ENCODE results near the gene HDGFL2. TPM values are rescaled to one million over a fixed set of nuclear protein-coding genes. Genes with fewer than 3 reads are reported as not detected.
A peak's percentile ranks its signal among the peaks of the same experiment; 100 is the strongest.
"Not testable (repeated sequence)": the region's sequence is repeated elsewhere in the genome, so short reads cannot be mapped to it uniquely, and the experiment has no call there.

Gene HDGFL2
- total RNA-seq, 1 experiment from 2014 or later, result 56.1 TPM

DNA sequence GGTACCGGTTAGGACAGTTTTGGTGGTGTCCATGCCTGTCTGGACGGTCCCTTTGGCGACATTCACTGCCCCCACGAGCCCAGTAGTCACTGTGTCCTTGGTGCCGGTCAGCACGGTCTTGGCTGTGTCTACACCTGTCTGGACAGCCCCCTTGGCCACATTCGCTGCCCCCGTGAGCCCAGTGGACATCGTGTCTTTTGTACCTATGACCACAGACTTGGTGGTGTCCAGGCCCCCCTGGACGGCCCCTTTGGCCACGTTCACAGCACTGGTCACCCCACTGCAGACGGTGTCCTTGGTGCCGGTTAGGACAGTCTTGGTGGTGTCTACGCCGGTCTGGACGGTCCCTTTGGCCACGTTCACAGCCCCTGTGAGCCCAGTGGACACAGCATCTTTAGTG lies 40.0 kb downstream of the HDGFL2 start:
- DNase-seq (ENCODE audit: low spot score), result no peak

DNA sequence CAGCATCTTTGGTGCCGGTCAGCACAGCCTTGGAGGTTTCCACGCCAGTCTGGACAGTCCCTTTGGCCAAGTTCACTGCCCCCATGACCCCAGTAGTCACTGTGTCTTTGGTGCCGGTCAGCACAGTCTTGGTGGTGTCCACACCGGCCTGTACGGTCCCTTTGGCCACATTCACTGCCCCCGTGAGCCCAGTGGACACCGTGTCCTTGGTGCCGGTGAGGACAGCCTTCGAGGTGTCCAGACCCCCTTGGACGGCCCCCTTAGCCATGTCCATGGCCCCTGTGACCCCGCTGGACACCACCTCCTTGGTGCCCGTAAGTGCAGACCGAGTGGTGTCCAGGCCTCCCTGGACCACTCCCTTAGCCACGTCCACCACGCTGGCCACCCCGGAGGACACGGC lies 41.2 kb downstream of the HDGFL2 start:
- no peak for DNase-seq (ENCODE audit: low spot score)

DNA sequence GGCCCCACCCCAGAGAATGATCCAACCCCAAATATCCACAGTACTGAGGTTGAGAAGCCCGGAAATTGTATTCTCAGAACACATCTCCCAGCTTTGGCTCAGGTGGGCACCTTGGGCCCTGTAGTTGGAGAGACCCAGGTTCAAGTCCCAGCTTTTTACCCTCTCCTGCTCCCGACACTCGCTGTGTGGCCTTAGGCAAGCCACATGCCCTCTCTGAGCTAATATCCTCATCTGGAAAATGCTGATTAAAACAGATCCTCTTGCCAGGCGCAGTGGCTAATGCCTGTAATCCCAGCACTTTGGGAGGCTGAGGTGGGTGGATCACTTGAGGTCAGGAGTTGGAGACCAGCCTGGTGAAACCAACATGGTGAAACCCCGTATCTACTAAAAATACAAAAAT lies 43.6 kb downstream of the HDGFL2 start:
- DNase-seq (ENCODE audit: low spot score), result no peak

DNA sequence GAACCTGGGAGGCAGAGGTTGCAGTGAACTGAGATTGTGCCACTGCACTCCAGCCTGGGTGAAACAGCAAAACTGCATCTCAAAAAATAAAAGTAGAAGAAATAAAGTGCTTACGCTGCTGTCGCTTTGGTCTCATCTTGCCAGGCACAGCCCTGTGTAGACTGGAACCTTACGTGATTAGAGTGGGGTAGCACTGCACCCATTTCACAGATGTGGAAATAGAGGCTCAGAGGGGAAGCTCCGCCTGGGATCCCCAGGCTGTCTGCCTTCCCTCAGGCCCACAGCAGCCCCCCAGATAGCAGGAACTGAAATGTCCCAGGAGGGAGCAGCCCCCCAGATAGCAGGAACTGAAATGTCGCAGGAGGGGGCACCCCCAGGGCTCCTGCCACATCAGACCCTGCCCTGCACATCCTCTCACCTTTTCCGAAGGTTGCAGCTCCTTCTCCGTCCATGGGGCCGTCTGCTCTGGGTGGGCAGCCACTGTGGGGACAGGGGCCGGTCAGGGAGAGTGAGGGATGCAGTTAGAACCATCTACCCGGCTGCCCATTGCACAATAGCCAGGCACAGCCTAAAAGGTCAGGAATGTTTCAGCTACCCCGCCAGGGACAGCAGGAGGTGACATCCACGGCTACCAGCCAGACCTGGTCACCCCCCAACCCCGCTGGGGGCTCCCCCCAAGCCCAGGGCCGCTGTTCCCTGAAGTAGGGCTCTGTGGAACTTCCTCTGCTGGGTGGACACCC lies 44.3 kb downstream of the HDGFL2 start:
- DNase-seq (ENCODE audit: low spot score), result no peak

DNA sequence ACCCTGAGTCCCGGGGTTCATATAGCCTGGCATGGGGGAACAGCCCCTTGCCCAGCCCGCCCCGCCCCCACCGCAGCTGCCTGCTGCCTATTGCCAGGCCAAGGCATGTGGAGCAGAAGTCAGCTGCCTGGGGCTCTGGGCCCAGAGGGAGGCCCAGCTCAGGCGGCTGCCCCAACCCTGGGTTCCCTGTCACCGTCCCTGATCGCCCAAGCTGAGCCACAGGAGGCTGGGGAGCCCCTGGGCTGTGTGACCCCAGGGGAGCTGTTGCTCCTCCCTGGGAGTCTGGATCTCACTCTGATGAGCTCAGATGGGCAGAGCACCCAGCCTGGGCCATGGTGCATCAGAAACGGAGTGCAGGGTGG lies 44.8 kb downstream of the HDGFL2 start:
- DNase-seq (ENCODE audit: low spot score), result no peak

DNA sequence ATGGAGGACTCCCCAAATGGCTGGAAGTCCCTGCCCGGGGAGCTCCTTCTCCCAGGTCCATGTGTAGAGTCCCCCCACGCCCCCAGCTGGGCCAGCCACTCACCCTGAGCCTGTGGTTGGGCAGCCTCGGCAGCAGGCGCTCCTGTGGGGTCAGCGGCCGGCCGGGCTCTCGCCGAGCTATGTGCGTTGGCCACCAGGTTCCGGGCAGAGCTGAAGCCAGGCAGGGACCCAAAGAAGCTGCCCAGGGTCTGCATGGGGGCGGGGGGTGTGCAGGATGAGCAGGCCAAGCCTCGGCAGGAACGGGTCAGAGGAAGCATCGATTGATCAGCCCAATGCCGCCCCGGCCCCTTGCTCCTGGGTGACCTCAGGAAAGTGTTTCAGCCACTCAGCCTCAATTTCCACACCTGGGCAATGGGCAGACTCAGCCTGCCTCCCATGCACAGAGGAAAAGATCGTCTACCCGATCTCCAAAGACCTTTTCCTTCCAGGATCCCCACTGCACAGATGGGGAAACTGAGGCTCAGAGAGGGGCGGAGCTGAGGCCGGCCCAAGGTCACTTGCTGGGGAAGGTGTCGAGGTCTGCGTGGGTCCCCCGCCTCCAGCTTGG lies 45.5 kb downstream of the HDGFL2 start:
- DNase-seq (ENCODE audit: low spot score), result no peak

DNA sequence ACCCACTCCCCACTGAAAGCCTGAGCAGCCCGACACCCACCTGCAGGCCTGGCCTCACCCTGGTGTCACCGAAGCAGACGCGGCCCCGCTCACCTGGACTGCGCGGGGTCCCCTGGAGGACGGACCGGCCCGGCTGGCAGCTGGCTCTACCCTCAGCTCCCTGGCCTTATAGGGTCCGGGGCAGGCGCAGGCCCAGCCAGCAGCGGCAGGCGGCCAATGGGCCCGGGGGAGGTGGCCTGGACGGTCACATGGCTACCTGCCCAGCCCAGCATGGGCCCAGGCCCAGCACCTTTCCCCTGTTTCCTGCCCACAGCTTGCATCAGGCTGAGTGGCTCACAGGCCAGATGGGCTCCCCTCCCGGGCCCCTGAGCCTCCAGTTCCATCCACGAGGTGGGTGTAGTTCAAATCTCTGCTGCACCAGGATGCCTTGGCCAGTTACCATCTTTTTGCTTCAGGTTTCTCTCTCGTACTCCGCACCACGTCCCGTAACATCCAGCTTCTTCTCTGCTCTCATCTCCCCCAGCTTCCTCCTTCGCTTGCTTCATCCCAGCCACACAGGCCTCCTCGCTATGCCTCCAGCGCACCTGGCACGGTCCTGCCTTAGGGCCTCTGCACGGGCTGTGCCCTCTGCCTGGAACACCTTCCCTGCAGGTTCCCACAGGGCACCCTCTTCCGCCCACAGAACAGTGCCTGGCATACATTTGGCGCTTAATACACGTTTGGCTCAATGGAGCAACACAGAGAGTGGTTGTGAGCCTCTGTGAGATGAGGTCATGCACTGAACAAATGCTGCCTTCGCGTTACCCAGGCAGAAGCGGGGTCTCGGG lies 46.5 kb downstream of the HDGFL2 start, which contains the start of gene PLIN4:
TSS of gene PLIN4 (minus strand) at position 142 of the 827 bp plus-strand sequence. CDS start 214 bp downstream, outside the sequence.
- peak; percentile 76 for DNase-seq (ENCODE audit: low spot score)

DNA sequence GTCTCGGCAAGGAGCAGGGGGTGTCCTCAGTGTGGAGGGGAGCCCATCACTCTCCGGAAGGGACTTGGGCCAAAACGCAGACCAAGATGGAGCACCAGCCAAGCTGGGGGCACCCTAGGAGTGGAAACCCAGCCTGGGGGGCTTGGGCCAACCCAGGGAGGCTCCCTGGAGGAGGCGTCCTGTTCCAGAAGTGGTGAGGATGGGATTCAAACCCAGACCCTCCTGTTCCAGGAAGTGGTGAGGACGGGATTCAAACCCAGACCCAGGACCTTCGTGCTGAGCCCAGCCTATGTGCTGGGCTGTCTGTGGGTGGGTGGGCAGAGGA lies 47.0 kb downstream of the HDGFL2 start:
- no peak for DNase-seq (ENCODE audit: low spot score)

DNA sequence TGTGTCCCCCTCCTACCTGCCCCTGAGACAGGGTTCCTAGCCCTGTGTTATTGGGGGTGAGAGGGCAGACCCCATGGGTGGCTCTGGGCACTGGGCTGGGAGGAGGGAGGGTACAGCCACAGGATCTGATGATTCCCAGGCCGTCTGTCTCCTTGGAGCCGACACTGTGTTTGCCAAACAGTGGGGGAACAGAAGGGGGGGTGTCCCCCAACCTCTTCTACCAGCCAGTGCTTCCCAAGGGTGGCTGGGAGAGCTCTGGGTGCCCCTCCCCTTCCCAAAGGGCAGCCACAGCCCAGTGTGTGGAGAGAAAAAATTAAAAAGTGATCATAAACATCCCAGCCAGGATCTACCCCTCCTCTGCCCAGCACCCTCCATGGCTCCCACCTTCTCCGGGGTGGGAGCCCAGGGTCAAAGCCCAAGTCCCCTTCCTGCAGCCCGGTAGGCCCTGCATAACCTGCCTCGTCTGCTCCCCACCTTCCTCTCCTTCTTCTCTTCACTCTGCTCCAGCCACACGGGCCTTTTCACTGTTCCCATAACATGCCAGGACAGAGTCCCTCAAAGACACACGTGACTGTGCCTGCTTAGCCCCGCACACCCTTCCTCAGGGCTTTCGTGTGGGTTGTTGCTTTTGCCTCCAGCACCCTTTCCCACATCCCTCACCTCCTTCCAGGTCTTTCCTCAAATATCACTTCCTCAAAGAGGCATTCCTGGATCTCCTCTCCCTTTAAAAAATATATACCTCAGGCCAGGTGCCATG lies 47.6 kb downstream of the HDGFL2 start:
- DNase-seq (ENCODE audit: low spot score), result peak; percentile 41

DNA sequence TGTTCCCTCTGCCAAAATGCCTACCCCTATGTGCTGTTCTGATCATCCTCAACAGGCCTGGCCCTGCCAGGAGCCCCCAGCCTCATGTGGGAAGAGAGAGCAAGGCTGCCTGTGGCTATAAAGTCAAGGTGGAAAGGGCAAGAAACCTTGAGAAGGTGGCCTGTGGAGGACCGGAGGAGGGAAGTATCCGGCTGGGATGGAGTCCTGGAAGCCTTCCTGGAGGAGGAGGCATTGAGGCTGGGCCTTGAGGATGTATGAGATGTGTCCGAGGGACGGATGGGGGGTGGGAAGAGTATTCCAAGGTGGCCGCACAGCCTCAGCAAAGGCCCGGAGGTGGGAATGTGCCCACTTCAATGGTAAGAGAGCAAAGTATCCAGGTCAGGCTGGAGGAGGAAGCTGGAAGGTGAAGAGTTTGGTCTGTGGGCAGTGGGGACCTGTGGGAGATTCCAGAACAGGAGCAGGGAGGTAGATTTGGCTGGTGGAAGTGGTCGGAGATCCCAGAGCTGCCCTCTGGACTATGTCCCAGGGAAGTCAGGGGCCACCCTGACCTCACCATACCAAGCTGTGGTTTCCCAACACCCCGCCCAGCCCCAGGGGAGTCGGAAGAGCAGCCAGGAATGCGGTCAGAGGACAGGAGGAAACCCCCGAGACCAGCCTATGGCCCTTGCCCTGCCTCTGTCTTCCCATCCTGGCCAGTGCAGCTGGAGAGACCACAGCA lies 49.2 kb downstream of the HDGFL2 start:
- DNase-seq (ENCODE audit: low spot score), result no peak

DNA sequence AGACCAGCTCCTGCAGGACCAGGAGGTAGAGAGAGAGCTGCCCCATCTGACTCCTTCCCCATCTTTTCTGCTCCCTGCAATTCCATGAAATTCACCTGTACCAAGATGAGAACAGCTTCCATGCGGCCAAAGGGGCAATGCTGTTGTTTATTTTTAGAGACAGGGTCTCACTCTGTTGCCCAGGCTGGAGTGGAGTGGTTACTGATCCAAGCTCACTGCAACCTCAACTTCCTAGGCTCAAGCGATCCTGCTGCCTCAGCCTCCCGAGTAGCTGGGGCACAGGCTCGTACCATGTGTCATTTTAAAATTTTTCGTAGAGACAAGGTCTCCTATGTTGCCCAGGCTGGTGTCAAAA lies 49.8 kb downstream of the HDGFL2 start:
- no peak for DNase-seq (ENCODE audit: low spot score)

DNA sequence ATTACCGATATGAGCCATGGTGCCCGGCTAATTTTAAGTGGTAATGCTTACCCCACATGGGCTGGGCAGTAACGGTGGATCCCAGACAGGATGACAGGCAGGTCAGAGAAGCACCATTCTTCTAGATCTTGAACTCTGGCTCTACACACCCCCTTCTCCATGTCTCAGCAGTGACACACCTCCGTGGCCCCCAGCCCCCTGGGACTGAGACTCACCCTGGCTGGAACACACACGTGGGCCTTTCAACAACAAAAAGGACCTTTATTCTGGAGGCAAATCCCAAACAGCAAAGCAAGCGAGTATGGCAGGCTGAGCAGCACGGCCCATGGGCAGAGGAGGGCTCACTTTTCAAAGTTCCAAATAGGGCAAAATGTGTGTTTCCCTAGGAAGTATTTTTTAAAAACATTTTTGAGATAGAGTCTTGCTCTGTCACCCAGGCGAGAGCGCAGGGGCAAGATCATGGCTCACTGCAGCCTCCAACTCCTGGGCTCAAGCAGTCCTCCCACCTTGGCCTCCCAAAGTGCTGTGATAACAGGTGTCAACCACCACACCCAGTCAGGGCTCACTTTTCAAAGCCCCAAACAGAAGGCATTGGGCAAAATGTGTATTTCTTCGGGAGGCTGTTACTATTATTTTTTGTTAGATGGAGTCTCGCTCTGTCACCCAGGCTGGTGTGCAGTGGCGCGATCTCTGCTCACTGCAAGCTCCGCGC lies 50.4 kb downstream of the HDGFL2 start:
- no peak for DNase-seq (ENCODE audit: low spot score)

DNA sequence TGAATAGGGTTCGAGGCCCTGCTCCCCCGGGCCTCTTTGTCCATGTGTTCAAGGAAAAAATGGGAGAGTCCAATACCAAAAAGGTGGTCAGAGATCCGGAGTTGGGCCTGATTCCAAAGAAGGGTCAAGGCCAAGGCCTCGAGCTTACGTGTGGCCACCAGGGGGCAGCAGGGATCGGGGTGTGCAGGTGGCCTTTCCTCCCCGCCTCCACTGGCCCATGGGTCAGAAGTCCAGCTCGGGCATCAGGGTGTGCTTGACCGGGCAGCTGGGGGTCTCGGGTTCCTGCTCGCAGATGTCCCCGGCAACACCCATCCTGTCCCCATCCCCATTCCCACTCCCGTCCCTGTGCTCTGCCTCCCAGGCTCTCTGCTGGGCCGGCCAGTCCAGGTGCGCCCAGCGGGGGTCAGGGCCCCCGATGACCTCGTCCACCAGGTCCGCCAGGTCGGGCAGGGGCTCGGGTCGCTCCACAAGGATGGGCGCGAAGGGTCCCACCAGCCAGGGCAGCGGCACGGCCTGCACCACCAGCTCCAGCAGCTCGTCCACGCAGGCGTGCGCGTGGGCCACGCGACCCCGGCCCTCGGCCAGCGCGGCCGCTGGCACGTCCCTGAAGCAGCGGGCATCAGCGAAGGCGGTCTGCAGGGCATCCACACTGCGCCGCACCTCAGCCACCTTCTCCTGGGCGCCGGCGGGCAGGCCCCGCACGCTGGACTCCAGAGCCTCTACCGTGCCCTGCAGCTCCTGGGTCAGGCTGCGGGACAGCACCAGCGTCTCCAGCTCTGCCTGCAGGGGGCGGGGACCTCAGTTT lies 51.4 kb downstream of the HDGFL2 start:
- DNase-seq (ENCODE audit: low spot score), result peak; percentile 27

DNA sequence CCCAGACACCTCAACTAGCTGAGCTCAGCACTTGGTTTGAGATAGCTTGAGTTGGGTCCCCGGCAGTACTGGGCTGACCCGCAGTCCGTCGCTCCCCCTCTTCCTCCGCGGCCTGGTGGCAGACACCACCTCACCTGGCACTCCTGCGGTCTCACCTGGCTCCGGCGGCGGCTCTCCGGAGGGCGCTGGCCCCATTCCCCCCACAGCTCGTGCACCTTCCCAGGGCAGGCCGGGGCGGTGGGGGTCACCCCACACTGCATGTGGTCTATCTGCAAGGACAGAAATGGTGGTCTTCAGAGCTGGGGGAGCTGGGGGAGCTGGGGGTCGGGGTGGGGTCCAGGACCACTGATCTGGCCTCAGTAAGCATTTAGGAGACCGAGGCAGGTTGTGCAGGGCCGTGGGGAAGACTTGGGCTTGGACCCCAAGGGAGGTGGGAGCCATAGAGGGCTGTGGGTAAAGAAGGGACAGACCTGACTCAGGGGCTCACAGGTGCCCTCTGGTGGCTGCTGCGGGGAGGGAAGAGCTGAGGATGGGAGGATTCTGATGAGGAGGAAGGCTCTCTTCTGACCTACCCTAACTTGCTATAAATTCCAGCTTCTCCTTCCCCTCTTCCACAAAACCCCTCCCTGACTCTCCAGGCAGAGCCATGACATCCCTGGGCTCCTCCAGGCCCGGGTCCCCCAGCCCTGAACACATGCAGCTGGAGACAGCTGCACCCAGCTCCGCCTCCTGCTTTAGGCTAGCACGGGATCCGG lies 52.9 kb downstream of the HDGFL2 start:
- peak; percentile 52 for DNase-seq (ENCODE audit: low spot score)

DNA sequence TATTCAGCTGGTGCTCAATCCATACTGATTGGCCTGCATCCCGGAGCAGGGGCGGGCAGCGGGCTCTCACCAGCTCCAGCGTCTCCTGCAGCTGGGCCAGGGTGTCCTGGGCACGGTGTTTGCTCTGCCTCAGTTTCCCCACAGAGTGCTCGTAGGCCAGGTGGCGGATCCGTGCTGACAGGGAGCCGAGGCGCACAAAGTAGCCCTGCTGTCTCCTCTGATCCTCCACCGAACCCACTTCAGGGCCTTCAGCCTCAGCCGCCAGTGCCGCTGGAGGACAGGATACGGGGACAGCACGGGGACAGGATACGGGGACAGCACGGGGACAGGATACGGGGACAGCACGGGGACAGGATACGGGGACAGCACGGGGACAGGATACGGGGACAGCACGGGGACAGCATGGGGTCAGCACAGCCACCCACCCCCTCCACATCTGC lies 53.5 kb downstream of the HDGFL2 start:
- DNase-seq (ENCODE audit: low spot score), result no peak

DNA sequence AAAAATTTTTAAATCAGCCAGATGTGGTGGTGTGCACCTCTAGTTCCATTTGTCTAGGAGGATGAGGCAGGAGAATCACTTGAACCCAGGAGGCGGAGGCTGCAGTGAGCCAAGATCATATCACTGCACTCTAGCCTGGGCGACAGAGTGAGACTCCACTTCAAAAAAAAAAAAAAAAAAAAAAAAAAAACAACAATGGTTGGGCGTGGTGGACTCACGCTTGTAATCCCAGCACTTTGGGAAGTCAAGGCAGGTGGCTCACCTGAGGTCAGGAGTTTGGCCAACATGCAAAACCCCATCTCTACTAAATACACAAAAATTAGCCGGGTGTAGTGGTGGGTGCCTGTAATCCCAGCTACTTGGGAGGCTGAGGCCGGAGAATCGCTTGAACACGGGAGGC lies 55.3 kb downstream of the HDGFL2 start:
- DNase-seq (ENCODE audit: low spot score), result not testable (repeated sequence)

DNA sequence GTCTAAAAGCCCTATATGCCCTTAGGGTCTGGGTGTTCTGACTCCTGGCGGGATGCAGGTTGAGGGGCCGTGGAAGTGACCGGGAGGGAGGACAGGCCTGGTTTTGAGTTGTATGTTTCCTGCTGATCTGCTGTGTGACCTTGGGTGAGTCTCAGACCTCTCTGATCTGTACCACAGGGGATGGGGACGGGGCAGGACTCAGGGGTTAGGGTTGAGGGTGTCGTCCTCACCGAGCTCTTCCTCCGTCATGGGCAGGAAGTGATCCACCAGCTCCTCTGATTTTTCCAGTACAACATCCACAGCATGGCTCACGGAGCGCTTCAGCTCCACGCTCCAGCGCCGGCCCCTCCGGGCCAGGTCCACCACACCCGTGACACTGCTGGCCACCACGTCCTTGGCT lies 56.7 kb downstream of the HDGFL2 start:
- no peak for DNase-seq (ENCODE audit: low spot score)

DNA sequence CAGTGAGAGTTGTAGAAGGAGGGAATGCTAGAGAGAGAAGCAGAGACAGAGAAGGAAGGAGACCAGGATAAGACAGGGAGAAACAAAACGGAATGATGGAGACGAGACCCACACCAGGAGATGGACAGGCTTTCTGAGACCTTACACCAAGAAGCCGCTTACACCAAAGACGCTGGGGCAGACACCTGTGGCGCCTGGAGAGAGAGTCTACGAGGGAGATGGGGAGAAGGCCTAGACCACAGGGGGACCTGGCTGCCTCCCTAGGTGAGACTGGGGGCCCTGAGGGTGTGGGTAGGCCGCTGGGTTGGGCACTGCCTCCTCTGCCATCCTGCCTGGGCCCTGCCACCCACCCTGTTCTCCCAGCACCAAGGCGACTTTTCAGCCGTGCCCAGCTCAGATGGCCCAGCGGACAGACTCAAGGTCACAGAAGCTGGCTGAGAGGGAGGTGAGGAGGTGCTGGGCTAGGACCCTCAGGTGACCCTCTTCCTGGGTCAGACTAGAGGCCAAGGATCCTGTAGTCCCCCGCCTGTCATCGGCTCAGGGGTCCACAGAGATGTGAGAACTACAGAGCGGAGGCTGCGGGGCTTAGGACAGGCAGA lies 57.9 kb downstream of the HDGFL2 start:
- DNase-seq (ENCODE audit: low spot score), result no peak
